Measurements from ENCODE around the gene SLC26A6. TPM values are rescaled to one million over a fixed set of nuclear protein-coding genes. Genes with fewer than 3 reads are reported as not detected.

Gene SLC26A6
- total RNA-seq = 10 to 100 TPM; 30.4 to 32.8 TPM

- CTCF ChIA-PET = interaction anchor here (0.9 to 3.4 kb wide), 22 partner anchors 9 to 235 kb away, joined by 3 to 24 read pairs (median 4); partner anchors contain the start of genes CCDC51, CELSR3, NCKIPSD and PFKFB4
- POLR2A ChIA-PET = interaction anchor here (0.5 to 2.1 kb wide), 7 partner anchors 12 to 177 kb away, joined by 3 to 8 read pairs (median 4); partner anchors contain the start of gene NCKIPSD
Observed at GRCh38 chr3:48635222-48636021, at the start of gene SLC26A6. SLC26A6 (minus strand) TSS chr3:48635461; CDS start chr3:48635393, 68 bp downstream.

GRCh38 chr3:48684480-48685143 lies 49.4 kb upstream of the SLC26A6 start:
- ChIA-PET CTCF (interaction anchor here (0.7 to 1.5 kb wide), 7 partner anchors 9 to 608 kb away, joined by 3 to 6 read pairs (median 3); partner anchors contain the start of gene SLC26A6), POLR2A (no interaction called here)

- ChIA-PET POLR2A (interaction anchor here (0.7 kb wide), 1 partner anchor 248 kb away, joined by 3 read pairs; no protein-coding TSS in a partner anchor), CTCF (interaction anchor here (0.7 to 1.5 kb wide), 6 partner anchors 9 to 608 kb away, joined by 3 to 6 read pairs (median 3); no protein-coding TSS in a partner anchor)
Observed at GRCh38 chr3:48684054-48684349, 48.7 kb upstream of the SLC26A6 start.

- ChIA-PET POLR2A (no interaction called here), CTCF (interaction anchor here (1.4 kb wide), 1 partner anchor 26 kb away, joined by 5 read pairs; no protein-coding TSS in a partner anchor)
Observed at GRCh38 chr3:48682786-48683185, 47.5 kb upstream of the SLC26A6 start.

- POLR2A ChIA-PET = no interaction called here
- CTCF ChIA-PET = interaction anchor here (0.7 to 2.4 kb wide), 2 partner anchors 18 to 20 kb away, joined by 3 to 5 read pairs; no protein-coding TSS in a partner anchor
Observed at GRCh38 chr3:48681974-48682610, 46.8 kb upstream of the SLC26A6 start.

- ChIA-PET POLR2A (no interaction called here), CTCF (interaction anchor here (0.7 to 2.4 kb wide), 2 partner anchors 17 to 20 kb away, joined by 3 to 5 read pairs; no protein-coding TSS in a partner anchor)
Observed at GRCh38 chr3:48681541-48681880, 46.2 kb upstream of the SLC26A6 start.

- POLR2A ChIA-PET = no interaction called here
- CTCF ChIA-PET = interaction anchor here (2.4 kb wide), 1 partner anchor 17 kb away, joined by 5 read pairs; no protein-coding TSS in a partner anchor
Observed at GRCh38 chr3:48680811-48681540, 45.7 kb upstream of the SLC26A6 start.

GRCh38 chr3:48679411-48680391 lies 44.4 kb upstream of the SLC26A6 start:
- POLR2A ChIA-PET = no interaction called here

GRCh38 chr3:48678566-48679380 lies 43.5 kb upstream of the SLC26A6 start:
- ChIA-PET POLR2A (interaction anchor here (0.6 kb wide), 1 partner anchor 8 kb away, joined by 4 read pairs; no protein-coding TSS in a partner anchor), CTCF (interaction anchor here (1.6 kb wide), 1 partner anchor 43 kb away, joined by 5 read pairs; the partner anchor contains the start of gene SLC26A6)

More at GRCh38 chr3:48679411-48680391, 44.4 kb upstream of the SLC26A6 start:
- CTCF ChIA-PET = interaction anchor here (1.6 to 2.4 kb wide), 2 partner anchors 16 to 44 kb away, joined by 5 read pairs; partner anchors contain the start of gene SLC26A6

GRCh38 chr3:48678056-48678455 lies 42.8 kb upstream of the SLC26A6 start:
- ChIA-PET CTCF (no interaction called here), POLR2A (interaction anchor here (0.6 kb wide), 1 partner anchor 7 kb away, joined by 4 read pairs; no protein-coding TSS in a partner anchor)

GRCh38 chr3:48674505-48674904 lies 39.2 kb upstream of the SLC26A6 start:
- CTCF ChIA-PET = interaction anchor here (1.4 to 1.6 kb wide), 2 partner anchors 10 kb away, joined by 6 read pairs; no protein-coding TSS in a partner anchor
- POLR2A ChIA-PET = no interaction called here

GRCh38 chr3:48672522-48672921 lies 37.3 kb upstream of the SLC26A6 start:
- POLR2A ChIA-PET = no interaction called here
- CTCF ChIA-PET = no interaction called here

- CTCF ChIA-PET = interaction anchor here (0.7 to 1.9 kb wide), 3 partner anchors 9 to 52 kb away, joined by 4 to 6 read pairs (median 5); no protein-coding TSS in a partner anchor
- POLR2A ChIA-PET = no interaction called here
Observed at GRCh38 chr3:48664929-48665328, 29.7 kb upstream of the SLC26A6 start.

GRCh38 chr3:48664313-48664644 lies 29.0 kb upstream of the SLC26A6 start:
- ChIA-PET CTCF (interaction anchor here (1.3 to 2.0 kb wide), 4 partner anchors 10 to 31 kb away, joined by 3 to 6 read pairs (median 5); no protein-coding TSS in a partner anchor), POLR2A (no interaction called here)

GRCh38 chr3:48663489-48664312 lies 28.4 kb upstream of the SLC26A6 start:
- ChIA-PET CTCF (interaction anchor here (1.1 to 2.0 kb wide), 5 partner anchors 11 to 32 kb away, joined by 3 to 6 read pairs (median 5); partner anchors contain the start of gene SLC26A6), POLR2A (interaction anchor here (0.7 kb wide), 1 partner anchor 28 kb away, joined by 4 read pairs; the partner anchor contains the start of gene SLC26A6)

Measured in activated CD8-positive, alpha-beta memory T cell treated with anti-CD3 and anti-CD28 coated beads for 36 hours (primary cell).